Osteocyte (in vitro differentiated cells): ENCODE results near the gene PANK1. TPM values are rescaled to one million over a fixed set of nuclear protein-coding genes. Genes with fewer than 3 reads are reported as not detected.

Source experiments
- DNase-seq: peaks from one replicate; pipeline ENCODE4 v3.0.0; 2021; ENCODE audit warnings: mixed read lengths; ENCODE audit not compliant: unreplicated experiment; ENCODE audit errors: extremely low spot score
- H3K27ac Mint-ChIP-seq: one replicate; pipeline ENCODE4 v1.8.0; 2021; ENCODE audit warnings: mild to moderate bottlenecking, mixed read lengths; ENCODE audit not compliant: unreplicated experiment
- H3K27me3 Mint-ChIP-seq: one replicate; pipeline ENCODE4 v1.8.0; 2021; ENCODE audit warnings: mixed read lengths; ENCODE audit not compliant: unreplicated experiment
- H3K36me3 Mint-ChIP-seq: one replicate; pipeline ENCODE4 v1.8.0; 2021; ENCODE audit warnings: mixed read lengths; ENCODE audit not compliant: unreplicated experiment
- H3K4me1 Mint-ChIP-seq: one replicate; pipeline ENCODE4 v1.8.0; 2021; ENCODE audit warnings: mixed read lengths; ENCODE audit not compliant: unreplicated experiment
- H3K4me3 Mint-ChIP-seq: one replicate; pipeline ENCODE4 v1.8.0; 2021; ENCODE audit warnings: mild to moderate bottlenecking, moderate library complexity, mixed read lengths; ENCODE audit not compliant: unreplicated experiment
- H3K9me3 Mint-ChIP-seq: one replicate; pipeline ENCODE4 v1.8.0; 2021; ENCODE audit warnings: mixed read lengths; ENCODE audit not compliant: unreplicated experiment
- CTCF ChIP-seq: fragments of 200-600 bp; sonication (generic); IDR thresholded peaks from 2 replicates; pipeline ENCODE4 v1.5.0; 2021; ENCODE audit warnings: antibody characterized with exemption, mild to moderate bottlenecking, moderate library complexity
- total RNA-seq: library from RNA; stranded (reverse); gene quantifications from 2 replicates; pipeline ENCODE4 v1.2.1, GENCODE V29; 2021

Gene PANK1
- total RNA-seq, 1 donor from 2014 or later = 6.6 TPM

DNA sequence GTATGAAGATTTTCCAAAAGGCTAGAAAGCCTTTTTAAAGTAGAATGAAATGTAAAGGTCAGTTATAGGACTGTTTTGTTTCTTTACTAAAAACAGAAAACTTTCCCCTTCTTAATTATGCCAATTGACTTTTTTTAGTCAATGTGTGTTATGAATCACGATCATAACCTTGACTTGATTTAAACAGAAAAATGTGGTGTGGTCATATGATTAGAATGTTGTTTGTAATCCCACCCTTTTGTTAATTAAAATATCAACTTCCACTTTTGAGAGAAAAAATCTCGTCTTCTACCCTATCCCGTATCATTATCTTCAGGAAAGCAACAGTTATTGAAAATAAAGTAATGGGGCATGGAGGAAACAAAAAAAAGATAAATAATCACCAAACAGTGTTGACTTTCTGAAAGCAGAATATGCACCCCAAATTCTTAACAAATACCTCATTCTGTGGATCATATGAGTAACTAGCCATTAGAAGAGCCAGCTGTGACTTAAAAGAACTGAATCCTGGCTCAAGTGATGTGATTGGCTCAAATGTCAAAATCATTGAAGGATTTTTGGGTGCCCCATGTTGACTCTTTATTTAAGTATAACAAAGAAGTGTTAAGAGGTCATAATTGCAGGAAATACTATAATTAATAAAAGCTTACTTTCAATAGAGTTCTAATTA, 77.3 kb downstream of the PANK1 start:
- TF ChIP-seq CTCF = no peak
- H3K4me3 Mint-ChIP-seq = no peak overlapping the region
- H3K27ac Mint-ChIP-seq = peak overlapping the region; percentile 77
- peaks cover 18% of the 10 kb centered on the region for H3K4me1 Mint-ChIP-seq
- no peak for DNase-seq
- H3K36me3 Mint-ChIP-seq = no peaks in the 10 kb centered on the region
- no peaks in the 10 kb centered on the region for H3K9me3 Mint-ChIP-seq
- no peaks in the 10 kb centered on the region for H3K27me3 Mint-ChIP-seq

GRCh38 chr10:89566992-89567391, 78.0 kb downstream of the PANK1 start:
- Mint-ChIP-seq H3K27me3 (no peaks in the 10 kb centered on the region), H3K4me3 (no peak overlapping the region), H3K9me3 (no peaks in the 10 kb centered on the region), H3K4me1 (peaks cover 19% of the 10 kb centered on the region), H3K36me3 (no peaks in the 10 kb centered on the region), H3K27ac (peak overlapping the region; percentile 77)
- no peak for DNase-seq
- TF ChIP-seq CTCF = no peak

- no peaks in the 10 kb centered on the region for H3K9me3 Mint-ChIP-seq
- no peak for TF ChIP-seq CTCF
- no peaks in the 10 kb centered on the region for H3K36me3 Mint-ChIP-seq
- peaks cover 19% of the 10 kb centered on the region for H3K4me1 Mint-ChIP-seq
- DNase-seq = no peak
- H3K27me3 Mint-ChIP-seq = no peaks in the 10 kb centered on the region
- peak overlapping the region; percentile 77 for H3K27ac Mint-ChIP-seq
- no peak overlapping the region for H3K4me3 Mint-ChIP-seq
Measured at GRCh38 chr10:89566095-89566950, 78.7 kb downstream of the PANK1 start.

GRCh38 chr10:89565180-89565579, 79.9 kb downstream of the PANK1 start:
- peaks cover 19% of the 10 kb centered on the region for H3K4me1 Mint-ChIP-seq
- H3K27ac Mint-ChIP-seq = no peak overlapping the region
- H3K27me3 Mint-ChIP-seq = no peaks in the 10 kb centered on the region
- no peak overlapping the region for H3K4me3 Mint-ChIP-seq
- no peaks in the 10 kb centered on the region for H3K36me3 Mint-ChIP-seq
- no peak for TF ChIP-seq CTCF
- DNase-seq = no peak
- no peaks in the 10 kb centered on the region for H3K9me3 Mint-ChIP-seq

- peak; percentile 85 for TF ChIP-seq CTCF
- Mint-ChIP-seq H3K27ac (no peak overlapping the region), H3K27me3 (no peaks in the 10 kb centered on the region), H3K36me3 (no peaks in the 10 kb centered on the region), H3K9me3 (no peaks in the 10 kb centered on the region), H3K4me3 (no peak overlapping the region), H3K4me1 (peaks cover 19% of the 10 kb centered on the region)
- no peak for DNase-seq
Measured at GRCh38 chr10:89563861-89564478, 81.1 kb downstream of the PANK1 start.
